NCI-H2107 (cell line): ENCODE data around the gene FURIN.
"Not testable (repeated sequence)": the region's sequence is repeated elsewhere in the genome, so short reads cannot be mapped to it uniquely, and the experiment has no call there.

Experiments
- DNase-seq: peaks from one replicate; lab custom pipeline; 2025; lab: John Stamatoyannopoulos, UW

Gene FURIN

DNA sequence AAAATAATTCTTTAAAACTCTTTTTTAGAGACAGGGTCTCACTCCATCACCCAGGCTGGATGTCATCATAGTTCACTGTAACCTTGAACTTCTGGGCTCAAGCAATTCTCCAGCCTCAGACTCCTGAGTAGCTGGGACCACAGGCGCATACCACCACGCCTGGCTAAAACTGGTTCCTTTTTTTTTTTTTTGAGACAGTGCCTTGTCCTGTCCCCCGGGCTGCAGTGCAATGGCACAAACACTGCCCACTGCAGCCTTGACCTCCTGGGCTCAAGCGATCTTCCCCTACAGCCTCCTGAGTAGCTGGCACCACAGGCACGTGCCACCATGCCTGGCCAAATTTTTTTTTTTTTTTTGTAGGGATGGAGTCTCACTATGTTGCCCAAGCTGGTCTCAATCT lies 23.7 kb upstream of the FURIN start:
- DNase-seq: no peak

DNA sequence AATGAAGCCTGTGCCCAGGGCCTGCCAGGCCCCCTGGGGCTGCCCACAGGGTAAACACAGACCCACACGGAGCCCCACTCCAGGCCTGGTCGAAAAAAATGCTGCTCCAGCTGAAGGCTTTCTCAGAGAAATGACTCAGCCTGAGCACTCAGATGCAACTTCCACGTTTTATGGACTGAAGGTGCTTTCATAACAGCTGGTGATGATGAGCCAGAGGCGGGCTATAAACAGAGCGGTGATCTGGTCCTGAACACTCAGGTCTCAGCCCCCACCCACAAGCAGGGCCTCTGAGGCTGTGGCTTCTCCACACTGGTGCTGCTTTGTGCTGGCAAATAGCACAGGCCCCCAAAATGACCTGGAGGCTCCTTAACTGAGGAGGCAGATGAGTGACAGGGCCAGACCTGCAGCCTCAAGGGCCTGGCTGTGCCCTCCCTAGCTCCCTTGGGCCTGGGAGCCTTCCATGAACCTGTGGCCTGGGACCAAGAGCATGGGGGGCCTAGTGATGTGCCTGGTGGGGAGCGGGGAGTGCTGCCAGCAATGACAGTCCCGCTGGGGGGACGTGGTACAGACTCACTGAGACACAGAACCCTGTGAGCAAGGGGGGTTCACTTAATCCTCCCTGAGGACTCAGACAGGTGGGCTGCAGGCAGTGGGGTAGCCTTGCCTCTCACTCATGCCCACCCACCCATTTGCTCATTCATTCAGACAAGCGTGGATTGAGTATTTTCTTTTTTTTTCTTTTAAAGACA lies 23.0 kb upstream of the FURIN start:
- no peak for DNase-seq

DNA sequence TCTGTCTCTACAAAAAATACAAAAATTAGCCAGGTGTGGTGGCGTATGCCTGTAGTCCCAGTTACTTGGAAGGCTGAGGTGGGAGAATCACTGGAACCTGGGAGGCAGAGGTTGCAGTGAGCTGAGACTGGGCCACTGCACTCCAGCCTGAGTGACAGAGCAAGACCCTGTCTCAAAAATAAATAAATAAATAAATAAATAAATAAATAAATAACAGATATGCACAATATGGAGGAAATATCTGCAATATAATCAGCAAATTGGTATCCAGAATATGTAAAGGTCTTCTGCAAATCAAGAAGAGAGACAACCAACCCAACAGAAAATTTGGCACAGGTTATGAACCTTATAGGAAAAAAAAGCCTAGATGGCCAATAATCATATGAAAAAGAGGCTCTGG lies 19.0 kb upstream of the FURIN start:
- not testable (repeated sequence) for DNase-seq

DNA sequence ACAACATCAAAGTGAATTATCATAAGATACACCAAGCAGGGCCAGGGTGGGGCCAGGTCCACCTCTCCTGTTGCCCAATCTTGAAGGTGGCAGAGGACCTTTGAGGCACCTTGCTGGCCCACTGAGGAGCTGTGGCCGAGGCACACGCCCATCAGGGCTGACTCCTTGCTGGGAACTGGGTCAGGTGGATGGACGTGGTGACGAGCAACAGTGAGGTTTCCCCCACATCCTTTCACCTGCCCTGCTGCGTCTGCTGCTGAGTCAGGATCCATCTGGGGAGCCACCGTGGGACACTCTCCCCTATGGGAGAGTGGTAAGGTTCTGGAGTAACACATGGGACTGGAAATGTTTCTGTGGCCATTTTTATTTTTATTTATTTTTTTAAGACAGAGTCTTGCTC lies 17.3 kb upstream of the FURIN start:
- no peak for DNase-seq

DNA sequence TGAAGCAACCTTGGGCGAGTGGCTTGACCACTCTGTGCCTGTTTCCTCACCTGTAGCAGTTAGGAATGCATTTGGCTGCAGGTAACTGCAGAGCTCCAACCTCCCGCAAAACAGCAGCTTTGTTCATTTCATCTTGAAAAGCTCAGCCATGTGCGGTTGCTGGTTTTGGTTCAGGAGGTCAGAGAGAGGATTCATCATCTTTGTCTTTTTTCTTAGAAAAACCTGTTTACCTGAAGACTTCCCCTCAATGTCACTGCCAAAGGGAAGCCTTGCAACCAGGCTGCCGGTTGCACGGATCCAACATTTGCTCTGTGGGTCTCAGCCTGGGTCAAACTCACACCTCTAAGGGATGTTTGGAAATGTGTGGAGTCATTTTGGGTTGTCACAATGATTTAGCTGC lies 16.4 kb upstream of the FURIN start:
- no peak for DNase-seq

DNA sequence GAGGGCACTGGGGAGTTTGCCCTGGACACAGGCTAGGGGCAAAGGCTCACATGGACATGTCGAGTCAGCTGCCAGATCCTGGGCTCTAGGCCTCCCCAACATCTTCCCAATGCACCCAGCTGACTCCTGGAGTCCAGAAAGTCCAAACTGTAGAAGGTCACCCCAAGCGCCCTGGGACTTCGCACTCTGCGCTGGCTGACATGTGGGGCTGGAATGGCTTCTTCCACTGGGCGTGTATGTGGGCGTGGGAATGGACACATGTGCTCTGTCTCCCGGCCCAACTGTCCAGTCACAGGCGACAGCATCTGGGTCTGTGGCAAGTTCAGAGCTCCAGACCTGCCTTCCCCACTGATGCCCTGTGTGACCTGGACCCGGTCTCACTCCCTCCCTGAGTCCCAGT lies 13.2 kb upstream of the FURIN start:
- no peak for DNase-seq

DNA sequence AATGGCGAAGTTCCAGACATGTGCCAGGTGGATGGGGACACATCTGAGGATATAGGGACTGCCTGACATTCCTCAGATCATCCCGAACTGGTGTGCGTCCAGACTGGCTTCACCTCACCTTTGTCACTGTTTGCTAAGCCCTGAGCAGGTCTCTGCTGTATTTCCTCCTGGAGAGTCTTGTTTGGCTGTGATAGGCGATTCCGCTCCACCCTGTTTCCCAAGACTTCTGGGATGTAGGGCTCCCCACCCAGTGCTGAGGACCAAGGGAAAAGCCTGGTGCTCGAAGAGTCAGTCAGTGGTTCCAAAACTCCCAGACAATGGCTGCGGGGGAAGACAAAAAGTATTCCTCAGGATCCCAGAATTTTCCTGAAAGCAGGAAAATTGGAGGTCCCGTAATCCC lies 11.1 kb upstream of the FURIN start:
- DNase-seq: no peak

DNA sequence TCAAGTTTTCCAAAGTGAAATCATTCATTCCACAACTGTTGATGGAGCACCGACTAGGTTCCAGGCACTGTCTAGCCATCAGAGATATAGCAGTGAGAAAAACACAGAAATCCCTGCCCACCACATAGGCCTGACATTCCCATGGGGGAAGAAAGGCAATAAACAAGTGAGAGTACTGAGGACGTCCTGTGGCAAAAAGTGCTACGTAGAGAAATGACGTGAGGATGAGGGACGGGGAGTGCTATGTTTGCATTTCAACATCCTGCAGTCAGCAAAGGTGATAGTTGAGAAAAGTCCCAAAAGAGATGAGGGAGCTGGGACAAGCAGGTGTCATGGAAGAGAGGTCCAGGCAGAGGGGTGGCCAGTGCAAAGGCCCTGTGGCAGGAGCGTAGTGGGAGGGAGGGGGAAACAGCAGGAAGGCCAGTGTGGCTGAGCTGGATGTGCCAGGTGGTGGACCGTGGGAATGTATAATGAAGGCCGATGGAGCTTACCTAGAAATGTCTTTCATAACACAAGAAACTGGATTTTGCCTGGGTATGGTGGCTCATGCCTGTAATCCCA lies 10.4 kb upstream of the FURIN start:
- DNase-seq: no peak

DNA sequence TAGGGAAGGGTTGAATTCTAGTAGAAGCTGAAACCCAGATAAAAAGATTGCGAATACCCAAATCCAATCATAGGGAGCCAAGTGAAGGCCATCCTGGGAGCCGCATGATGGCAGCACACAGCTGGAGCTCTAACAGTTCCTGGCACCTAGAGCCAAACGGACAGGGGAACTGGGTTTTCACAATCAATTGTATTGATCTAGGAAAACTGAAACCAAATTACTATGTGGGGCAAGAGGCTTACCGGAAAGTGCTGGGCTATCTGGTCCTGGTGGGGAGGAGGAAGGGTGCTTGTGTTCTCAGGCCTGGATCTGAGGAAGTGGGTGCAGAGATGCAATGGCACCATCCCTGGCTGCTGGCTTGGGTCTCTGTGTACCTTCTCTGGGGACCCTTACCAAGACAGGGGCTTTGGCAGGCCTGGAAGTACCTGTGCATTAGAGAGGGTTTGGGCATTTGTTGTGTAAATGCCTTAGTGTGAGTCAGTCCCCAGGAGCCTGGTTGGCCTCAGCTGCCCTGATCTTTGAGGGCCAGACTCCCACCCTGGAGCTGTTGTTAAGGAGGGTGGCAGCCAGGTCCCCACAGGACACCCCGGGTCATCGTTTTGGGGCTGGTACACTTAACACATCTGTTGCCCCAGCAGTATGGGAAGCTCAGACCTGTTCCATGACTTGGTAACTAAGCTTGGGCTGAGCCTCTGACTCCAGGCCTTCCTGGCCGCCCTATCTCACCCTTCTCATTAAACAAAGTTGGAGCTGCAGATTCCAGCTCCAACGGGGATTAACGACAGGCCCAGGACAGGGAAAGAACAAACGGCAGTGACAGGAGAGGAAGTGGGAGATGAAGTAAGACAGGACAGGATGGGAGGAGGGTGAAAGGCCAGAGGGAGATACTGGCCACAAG lies 8.9 kb upstream of the FURIN start:
- no peak for DNase-seq

DNA sequence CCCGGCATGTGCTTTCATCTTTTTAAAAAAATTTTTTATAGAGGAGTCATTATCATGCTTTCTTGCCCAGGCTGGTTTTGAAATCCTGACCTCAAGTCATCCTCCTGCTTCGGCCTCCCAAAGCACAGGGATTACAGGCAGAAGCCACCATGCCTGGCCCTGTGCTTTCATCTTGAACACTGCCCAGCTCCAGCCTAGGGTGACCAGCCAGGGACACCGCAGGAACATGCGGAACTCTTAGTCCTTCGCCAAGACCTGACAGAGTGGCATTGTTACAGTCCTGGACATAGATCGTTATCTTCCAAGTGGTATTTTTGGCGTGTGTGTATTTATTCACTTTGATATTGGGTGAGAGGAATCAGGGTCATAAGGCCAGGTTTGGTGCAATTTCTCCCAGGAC lies 7.9 kb upstream of the FURIN start:
- no peak for DNase-seq

DNA sequence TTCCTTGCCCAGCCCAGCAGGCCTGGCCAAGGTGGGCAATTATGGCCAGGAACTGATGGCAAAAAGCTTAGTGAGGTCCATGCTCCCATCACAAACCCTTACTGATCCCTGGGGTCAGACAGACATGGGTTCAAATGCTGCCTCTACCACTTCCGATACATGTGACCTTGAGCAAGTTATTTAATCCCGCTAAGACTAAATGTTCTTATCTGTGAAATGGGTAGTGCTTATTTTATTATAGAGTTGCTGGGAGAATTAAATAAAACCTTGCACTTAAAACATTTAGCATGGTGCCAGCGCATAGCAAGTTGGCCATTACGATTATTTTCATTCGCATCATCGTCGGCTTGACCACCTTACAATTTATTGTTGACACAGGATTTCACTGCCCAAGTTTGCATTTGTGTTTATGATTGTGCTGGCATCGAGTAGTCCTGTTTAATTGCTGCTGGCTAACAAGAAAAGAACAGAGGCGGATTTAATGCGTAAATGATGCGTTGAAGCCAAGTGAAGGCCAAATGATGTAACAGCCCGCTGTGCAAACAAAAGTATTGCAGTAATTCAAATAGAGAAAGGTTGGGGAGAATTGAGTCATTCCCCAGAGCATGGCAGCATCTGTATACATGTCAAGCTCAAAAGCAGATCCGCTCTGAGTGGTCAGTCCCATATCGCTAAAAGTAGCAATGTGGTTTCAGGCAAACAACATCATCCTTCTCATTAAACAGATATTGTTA lies 7.3 kb upstream of the FURIN start:
- DNase-seq: no peak

DNA sequence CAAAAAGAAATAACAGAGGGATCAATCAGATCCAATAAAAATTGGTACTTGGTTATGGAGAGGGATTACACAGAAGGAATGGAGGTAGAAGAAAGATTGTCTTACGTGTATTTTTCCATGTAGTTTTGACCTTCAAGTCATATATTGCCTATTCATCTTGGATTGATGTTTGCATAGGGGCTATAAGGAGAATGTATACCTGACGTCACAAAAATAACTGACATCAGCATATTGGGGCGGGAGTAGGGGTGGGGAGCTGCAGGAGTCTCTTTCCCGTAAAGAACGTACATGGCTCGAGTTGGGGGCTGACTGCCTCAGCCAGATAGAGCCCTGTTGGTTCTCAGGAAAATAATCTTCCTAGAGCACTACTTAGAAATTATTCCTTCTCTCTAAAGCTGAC lies 5.9 kb upstream of the FURIN start:
- DNase-seq: no peak

DNA sequence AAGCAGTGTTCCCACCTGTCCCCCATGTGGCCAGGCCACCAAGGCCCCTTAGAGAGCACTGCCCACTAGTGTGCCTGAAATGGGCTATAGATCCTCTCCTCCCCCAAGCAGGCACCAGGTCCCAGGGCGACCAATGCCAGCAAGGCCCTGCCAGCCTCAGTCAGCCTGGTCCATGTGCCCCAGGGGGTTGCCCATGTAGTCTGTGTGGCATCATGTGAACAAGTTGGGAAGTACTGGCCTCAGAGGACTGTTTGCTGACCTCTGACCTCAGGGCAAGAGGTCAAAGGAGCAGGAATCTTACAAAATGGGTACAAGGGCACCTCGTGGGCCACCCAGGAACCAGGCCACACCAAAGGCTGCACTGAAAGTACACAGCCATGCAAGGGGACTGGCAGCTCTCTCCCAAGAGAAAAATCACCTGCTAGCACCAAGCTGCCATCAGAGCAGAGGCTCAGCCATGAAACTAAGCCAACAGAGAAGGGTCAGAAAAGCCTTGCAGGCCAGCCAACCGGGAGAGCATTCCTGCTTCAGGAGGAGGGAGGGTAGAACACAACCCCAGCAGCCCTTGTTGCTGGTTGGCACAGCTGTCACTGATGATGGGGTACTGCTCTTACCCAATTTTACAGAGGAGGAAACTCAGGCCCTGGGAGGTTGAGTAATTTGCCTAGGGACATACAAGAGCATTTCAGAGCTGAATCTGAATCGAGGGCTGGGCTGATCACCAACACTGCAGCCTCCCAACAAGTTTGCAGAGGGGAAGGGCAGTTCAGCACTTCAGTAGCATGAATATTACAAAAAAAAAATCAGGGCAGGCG lies 5.2 kb upstream of the FURIN start:
- DNase-seq: no peak

DNA sequence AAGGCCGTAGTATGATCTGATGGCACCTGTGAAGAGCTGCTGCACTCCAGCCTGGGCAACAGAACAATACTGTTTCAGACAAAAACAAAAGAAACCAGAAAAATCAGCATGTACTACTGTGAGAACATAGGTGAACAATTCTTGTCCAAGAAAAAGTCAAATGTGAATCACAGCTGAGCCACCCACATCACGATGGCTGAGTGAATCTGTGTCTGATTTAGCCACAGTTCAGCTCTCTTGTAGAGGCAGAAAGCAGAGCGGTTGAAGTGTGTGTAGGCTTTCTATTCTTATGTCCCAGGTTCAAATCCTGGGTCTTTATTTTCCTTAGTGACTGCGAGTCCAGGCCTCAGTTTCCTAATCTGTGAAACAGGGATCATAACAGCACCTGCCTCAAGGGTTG lies 4.4 kb upstream of the FURIN start:
- DNase-seq: no peak

DNA sequence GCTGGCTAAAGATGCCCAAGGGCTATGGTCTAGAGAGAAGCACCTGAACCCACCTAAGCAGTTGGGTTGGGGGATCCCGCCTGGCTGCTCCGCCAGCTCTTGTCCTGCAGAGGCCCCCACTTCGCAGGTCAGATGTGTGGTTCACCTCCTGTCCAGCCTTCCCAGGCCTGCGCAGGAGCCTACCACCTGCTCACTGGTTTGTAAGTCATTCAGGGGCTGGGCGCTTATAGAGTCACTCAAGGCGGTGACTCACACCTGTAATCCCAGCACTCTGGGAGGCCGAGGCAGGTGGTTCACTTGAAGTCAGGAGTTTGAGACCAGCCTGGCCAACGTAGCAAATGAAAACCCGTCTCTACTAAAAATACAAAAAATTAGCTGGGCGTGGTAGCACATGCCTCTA lies 3.9 kb upstream of the FURIN start:
- no peak for DNase-seq

DNA sequence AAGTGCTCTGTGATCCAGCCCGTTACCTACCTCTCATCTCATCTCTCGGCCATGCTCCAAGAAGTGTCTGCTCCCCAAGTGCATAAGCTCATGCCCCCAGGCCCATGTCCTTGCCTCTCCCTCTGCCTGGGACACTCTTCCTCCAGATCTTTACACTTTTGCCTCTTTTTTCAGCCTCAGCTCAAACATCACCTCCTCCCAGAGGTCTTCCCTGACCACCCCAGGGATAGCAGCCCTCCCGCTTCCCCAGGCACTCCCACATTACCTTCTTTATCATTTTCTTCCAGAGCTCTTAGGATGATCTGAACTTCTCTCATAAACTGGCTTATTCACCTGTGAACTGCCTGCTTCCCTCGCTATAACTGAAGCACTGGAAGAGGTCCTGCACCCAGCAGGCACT lies 2.7 kb upstream of the FURIN start:
- no peak for DNase-seq

DNA sequence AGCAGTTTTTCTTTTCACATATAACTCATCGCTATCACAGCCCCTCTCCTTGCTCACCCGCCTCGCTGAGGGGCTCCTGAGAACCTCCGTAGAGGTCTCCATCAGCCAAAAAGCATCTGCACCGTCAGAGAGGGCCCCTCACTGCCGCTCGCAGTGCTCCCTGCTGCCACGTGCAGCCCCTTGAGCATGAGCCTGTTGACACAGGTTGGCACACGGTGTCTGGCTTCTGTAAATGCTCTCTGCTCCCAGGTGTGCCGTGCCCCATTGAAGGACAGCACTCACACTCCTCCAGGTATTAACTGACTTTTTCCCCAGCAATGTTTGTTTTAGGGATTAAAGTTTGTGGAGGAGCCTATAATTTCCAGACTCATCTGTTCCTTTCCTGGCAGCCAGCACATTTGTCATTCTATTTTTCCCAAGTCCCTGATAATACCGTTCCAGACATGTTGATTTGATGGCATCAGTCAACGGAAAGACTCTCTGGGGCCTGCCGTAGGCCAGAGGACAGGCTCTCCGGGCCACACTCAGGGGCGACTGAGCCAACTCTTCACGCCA lies 2.1 kb upstream of the FURIN start:
- no peak for DNase-seq

DNA sequence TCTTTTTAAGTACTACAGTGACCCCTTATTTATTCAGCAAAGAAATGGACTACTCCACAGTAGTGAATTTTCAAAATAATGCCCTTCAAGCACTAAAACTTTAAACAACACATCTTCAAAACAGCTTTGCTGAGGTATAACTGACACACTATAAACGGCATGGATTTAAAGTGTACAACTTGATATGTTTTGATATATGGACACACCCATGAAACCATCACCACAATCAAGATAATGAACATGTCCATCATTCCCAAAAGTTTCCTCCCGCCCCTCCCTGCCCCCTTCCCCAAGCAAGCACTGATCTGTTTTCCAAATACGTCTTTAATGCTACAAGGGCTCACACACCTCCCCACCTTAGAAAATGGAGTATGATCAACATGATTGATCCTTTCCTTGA lies 1.6 kb upstream of the FURIN start:
- no peak for DNase-seq

DNA sequence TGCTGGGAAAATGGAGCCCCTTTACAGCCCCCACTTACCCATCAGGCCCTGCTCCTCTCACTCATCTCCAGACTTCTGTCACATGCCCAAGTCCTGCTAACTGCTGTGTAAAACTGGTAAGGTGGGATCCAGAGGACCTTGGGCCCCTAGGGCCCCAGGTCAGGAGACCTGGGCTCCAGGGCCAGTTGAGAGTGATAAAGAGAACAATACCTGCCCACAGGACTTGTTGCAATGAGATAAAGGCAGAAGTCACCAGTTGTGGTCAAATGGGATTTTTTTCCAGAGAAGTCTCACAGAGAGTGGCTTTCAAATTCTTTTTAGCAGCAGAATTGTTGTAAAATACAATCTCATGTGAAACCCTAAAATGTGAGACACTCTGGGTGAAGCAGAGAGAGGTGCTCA lies 753 bp downstream of the FURIN start:
- DNase-seq: no peak

DNA sequence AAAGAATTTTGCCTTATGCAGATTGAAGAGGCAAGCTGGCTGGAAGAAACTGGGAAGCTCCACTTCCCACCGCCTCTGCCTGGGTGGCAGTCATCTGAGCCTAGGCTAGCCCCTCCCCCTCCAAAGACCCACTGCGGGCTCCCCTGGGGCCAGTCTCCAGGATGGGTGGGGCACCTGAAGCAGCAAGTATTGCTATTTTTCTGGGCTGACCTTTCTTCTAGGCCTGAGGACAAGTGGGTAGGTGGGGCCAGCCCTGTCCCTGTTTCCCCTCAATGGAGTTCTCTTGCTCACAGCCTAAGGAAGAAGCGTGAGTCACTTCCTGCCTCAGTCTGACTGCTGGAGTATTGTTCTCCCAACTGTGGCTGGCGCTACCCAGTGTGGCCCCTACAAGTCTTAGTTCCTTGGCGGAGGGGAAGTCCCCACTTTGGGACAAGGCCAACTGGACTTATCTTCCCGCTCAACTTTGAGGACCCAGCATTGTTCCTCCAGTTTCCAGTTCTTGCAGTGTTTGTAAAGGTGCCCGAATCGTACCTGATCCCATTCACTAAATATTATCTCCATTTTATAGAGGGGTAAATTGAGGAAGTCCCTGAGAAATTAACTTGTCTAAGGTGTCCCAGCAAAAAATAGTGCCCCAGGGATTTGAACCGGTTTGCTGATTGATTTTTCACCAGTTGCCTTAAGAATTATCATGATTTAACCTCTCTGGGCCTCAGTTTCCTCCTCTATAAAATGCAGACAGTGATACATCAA lies 1.4 kb downstream of the FURIN start:
- no peak for DNase-seq
